H54 (cell line): ENCODE results near the gene PARP6.
A peak's percentile ranks its signal among the peaks of the same experiment; 100 is the strongest.

Experiments used
- DNase-seq: peaks from one replicate; pipeline ENCODE4 v3.0.0; 2011; ENCODE audit warnings: low spot score, mixed read lengths; ENCODE audit not compliant: insufficient read length
- FAIRE-seq: peaks from 3 replicates; lab custom pipeline; 2011; peaks lifted over from hg19 to GRCh38; lab: Jason Lieb, UNC
- POLR2A ChIP-seq: IDR thresholded peaks from 2 replicates; pipeline ENCODE4 v1.6.1; 2011; ENCODE audit warnings: low read depth, mild to moderate bottlenecking, low read length

PARP6 gene

GRCh38 chr15:72205896-72206676, 66.3 kb downstream of the PARP6 start:
- FAIRE-seq (no peak), DNase-seq (no peak)
- TF ChIP-seq POLR2A = no peak

DNA sequence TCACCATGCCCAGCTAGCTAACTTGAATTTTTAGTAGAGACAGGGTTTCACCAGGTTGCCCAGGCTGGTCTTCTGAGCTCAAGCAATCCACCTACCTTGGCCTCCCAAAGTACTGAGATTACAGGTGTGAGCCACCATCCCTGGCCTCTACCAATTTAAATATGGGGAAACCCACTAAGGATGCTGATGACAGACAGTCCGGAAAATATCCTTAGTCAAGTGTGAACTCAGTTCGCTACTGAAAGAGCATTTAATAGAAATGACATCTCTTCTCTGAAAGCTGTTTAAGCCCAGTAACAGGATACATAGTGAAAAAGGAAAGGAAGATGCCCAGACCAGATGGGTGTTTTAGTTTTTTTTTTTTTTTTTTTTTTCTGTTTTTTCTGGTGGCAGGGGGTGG, 67.1 kb downstream of the PARP6 start:
- TF ChIP-seq POLR2A = no peak
- DNase-seq = no peak
- no peak for FAIRE-seq

GRCh38 chr15:72203507-72203837, 68.9 kb downstream of the PARP6 start:
- FAIRE-seq (no peak), DNase-seq (no peak)

DNA sequence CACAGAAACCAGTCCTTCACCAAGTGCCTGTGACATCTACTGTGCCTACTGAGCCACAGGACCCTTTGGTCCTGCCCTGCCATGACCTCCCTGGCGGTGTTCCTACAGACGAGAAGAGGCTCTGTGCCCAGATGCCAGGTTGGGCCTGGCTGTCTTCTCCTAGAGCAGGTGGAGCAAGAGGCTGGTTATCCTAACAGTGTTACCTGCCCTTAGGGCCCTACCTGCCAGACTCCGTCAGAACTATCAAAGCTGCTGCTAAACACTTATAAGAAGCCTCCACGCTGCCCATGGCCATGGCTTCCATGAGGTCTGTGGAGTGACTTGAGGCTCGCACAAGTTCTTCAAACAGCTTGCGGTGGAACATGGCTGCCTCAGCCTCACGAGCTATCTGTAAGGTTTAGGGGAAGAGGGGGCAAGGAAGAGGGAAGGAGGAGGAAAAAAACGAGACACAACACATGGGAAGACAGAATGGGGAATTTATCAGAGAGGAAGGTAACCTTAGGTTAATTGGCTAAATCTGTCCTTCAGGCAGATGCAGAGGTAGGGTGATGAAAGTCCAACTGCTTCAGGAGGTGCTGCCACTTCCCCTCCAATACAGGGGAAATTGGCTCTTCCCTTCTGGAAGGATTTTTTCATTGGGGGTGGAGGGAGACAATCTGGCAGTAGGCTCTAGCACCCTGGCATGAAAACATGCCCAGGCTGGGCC, 69.4 kb downstream of the PARP6 start:
- FAIRE-seq (no peak), DNase-seq (no peak)
- TF ChIP-seq POLR2A = no peak

More at GRCh38 chr15:72203507-72203837, 68.9 kb downstream of the PARP6 start:
- TF ChIP-seq POLR2A = no peak

DNA sequence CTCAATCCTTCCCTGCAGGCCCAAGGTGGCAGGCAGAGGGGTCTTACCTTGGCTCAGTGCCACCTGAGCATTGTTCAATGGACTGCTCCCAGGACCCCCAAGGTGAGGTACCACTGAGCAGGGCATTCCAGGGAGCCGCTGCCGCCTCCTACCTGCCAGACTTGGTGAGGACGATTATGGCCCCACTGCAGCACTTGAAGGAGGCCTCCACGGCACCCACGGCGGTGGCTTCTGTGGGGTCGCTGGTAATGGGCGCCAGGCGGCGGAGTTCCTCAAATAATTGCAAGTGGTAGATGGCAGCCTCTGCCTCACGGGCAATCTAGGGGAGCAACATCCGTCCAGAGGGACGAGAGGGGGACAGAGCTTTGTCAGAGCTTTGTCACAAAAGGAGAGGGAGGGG, 70.1 kb downstream of the PARP6 start:
- DNase-seq (no peak), FAIRE-seq (no peak)
- TF ChIP-seq POLR2A = no peak

DNA sequence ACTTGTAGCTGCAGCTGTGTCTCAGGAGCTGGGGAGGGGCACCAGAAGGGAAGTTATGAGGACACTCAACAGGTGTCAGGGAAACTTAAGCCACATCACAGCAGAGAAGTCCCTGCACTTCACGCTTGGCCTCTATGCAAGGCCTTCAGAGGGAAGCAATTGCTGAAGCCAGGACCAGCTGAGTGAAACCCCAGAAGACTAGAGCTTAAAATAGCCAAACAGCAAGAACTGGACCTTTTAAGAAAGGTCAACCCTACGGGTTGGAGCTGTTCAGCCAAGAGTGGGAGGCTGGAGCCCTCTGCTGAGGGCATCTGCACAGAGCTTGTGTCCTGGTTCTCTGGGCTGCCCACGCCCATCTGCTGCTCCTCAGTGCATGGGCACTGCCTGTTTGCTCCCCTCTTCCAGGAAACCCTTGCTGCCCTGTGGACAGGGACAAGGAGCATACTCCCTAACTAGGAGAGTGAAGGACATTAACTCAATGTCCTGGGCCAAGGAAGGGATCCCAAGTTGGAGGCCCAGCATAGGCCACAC, 70.9 kb downstream of the PARP6 start:
- DNase-seq = no peak
- no peak for TF ChIP-seq POLR2A
- FAIRE-seq = no peak

DNA sequence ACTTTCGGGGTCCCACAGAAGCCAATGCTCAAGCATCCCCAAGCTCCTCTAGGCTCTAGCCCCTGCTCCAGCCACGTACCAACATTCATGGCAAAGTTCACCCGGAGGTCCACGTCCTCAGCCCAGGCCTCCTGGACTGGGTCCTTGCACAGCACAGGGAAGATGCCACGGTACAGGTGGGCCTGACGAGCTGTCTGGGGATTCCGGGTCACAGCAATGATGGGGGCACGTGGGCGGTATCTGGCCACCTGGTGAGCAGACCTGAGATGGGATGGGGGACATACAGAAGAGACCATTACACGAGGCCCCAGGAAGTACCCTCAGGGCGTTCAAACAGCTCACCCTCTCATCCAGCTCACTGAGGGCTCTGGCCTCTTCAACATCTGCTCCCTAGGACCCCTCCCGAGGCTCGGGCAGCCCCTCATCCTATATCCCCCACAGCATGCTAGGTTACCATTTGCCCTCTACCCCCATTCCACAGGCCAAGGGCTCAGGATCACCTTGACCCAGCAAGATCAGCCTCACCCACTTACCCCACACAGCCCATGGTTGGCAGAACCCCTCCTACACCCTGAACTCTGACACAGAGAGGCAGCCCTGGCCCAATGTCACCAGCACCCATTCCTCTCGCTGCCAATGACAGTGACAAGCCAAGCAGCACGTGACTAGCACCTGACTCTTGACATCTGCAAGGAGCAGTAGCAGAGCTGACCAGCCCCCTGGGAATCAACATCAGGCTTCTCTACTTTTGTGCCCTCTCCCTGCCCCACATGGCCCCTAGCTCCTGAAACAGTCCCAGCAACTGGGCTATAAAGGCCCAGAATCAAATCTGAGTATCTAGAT, 71.7 kb downstream of the PARP6 start:
- no peak for TF ChIP-seq POLR2A
- FAIRE-seq (no peak), DNase-seq (no peak)

- TF ChIP-seq POLR2A = no peak
- FAIRE-seq (no peak), DNase-seq (peak; percentile 67)
These were observed 72.6 kb downstream of the PARP6 start for GRCh38 chr15:72199721-72200212.

DNA sequence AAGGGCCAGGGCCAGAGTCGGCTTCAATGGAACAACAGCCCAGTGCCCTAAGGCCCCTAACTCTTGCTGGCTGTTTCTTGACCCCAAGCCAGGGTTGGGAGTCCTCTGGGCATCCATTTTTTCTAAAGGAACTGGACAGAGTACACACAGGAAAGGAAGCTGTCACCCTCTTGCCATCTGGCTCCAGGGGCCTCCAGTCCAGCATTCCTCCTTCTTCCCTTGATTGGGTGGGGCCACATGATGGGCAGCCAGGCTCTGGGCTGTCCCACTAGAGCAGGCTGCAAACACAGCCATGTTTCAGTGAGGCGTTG, 73.2 kb downstream of the PARP6 start:
- no peak for TF ChIP-seq POLR2A
- DNase-seq (no peak), FAIRE-seq (no peak)

GRCh38 chr15:72198356-72199204, 73.8 kb downstream of the PARP6 start:
- TF ChIP-seq POLR2A = no peak
- no peak for FAIRE-seq
- DNase-seq = no peak

- DNase-seq = no peak
These were observed 74.6 kb downstream of the PARP6 start, which contains the start of gene GRAMD2A for GRCh38 chr15:72197460-72198355. TSS of gene GRAMD2A (minus strand) at chr15:72197787.

DNA sequence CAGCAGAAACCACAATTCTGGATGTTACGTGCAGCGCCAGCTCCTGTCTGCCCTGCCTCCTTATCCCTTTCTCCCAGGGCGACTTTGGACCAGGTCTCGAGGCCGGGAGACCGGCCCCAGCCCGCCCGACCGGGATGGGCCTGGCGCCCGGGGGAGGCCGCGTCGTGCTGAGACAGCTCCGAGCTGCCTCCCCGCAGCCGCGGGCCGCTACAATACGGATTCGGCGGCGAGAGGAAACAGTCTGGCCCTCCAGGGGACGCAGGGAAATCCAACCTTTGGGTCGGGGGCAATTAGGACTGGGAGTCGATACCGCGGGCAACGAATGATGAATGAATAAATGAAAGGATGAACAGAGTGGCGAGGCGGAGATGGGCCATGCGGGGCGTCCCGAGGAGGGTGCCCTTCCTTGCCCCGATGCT, 75.3 kb downstream of the PARP6 start:
- no peak for TF ChIP-seq POLR2A
- FAIRE-seq (no peak), DNase-seq (no peak)

More at GRCh38 chr15:72197460-72198355, 74.6 kb downstream of the PARP6 start, which contains the start of gene GRAMD2A:
- no peak for FAIRE-seq
- no peak for TF ChIP-seq POLR2A
